ENCODE measurements around the gene CHCHD10.

CHCHD10 gene

GRCh38 chr22:23769321-23769965 lies 1.7 kb upstream of the CHCHD10 start:
- no peak for DNase-seq

DNA sequence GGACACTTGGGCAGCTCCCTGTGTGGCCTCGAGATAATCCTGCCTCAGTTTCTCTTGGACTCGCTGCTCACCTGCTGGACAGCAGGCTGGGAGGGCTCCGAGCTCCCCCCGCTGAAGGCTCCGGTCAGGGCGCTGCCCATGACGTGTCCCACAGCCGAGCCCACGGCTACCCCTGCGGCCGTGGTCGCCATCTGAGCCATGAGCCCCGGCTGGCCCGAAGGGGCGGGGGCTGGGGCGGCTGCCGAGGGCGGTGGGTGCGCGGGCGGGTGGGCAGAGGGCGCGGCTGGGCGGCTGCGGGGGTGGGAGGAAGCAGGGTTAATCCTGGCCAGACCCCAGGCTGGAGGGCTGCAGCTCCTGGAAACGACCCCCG lies 484 bp downstream of the CHCHD10 start:
- peak; percentile 36 for DNase-seq

DNA sequence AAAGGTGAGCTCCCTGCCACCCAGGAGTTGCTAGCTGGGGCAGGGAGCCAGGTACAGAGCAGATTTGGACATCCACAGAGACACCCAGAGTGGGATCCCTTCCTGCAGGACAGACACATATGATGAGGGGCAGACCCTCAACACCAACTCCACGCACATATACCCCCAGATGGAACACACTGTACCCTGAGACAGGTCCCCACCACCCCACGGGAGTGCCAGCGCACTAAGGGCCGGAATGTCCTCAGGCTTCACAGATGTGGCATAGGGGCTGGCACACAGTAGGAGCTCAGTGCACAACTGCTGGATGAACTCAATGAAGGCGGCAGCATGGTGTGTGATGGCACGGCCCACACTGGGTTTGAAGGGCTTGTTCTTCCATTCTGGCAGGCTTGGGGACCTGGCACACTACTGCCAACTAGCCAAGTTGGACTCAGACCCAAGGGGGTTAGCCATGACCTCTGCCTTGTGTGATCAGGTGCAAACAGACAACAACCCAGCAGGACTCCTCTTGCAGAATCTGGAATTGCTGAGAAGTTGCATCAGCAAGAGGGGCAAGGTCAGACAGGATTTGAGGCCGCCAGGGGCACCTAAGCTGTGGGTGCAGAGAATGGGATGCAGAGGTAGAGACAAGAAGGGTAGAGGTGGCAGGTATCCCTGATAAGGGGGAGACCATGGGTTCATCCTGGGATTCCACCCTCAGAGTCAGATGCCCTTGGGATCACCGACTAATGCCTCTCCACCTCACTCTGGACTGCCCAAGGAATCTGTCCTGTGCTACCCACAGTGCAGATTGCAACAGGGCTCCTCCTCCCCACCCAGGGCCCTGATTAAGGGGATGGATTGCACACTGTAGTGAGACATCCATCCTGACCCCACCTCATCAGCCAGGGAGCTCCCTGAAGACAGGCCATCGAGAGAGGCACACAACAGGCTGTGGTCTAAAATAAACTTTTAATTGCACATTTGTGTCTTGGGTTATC lies 2.6 kb downstream of the CHCHD10 start:
- no peak for DNase-seq

- no peak for DNase-seq
Observed at GRCh38 chr22:23763954-23764353, 3.8 kb downstream of the CHCHD10 start.

DNA sequence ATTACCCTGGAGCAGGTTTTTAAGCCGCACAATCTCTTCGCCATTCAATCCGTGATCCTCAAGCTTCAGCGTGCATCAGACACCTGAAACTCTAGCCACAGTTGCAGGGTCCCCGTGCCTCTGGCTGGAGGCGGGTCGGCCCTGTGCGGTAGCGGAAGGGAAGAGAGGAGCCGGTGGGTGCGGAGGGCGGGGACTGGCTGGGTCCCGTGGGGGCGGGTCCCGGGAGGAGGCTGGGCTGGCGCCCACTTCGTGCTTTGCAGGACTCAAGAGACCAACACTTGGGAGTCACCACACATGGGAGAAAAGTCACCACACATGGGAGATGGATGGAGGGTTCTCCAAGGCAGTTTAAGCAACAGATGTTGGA lies 4.2 kb downstream of the CHCHD10 start:
- peak; percentile 50 for DNase-seq

DNA sequence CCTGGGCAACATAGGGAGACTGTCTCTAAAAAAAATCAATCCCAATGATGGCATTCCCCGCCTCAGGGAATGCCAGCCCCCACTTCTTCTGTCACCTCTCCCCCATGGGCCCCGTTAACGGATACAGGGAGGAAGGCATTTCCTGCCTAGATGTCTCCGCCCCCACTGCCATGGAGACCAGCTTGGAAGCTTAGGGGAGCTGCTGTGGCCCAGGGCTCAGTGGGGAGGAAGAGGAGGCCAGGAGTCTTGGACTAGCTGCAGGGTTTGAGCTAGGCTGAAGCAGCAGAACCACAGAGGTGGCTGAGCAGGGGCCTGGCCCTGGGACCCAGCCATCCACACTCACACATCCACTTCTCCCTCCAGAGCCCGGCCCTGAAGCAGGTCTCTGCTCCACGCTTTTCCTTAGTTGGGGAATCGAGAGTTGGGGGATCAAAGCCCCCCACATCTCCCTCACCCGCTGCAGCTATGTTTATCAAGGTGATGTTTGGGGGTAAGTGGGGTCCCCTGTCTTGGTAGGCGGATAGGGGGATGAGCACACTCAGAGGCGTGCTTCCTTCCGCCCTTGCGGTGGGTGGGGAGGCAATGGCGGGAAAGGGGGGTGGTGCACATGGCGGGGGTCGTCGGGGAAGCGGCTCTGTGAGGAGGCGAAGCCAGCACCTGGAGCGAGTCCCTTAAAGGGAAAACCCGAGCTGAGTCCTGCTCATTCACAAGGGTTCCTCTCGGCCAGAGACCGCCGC lies 4.8 kb downstream of the CHCHD10 start, which contains the start of gene C22orf15:
Gene C22orf15 (plus strand): TSS at position 149 of the 737 bp plus-strand sequence. CDS start 317 bp downstream, at position 466.
- DNase-seq, result peak; percentile 66

- DNase-seq, result no peak
Observed at GRCh38 chr22:23760056-23760455, 7.7 kb downstream of the CHCHD10 start.

DNA sequence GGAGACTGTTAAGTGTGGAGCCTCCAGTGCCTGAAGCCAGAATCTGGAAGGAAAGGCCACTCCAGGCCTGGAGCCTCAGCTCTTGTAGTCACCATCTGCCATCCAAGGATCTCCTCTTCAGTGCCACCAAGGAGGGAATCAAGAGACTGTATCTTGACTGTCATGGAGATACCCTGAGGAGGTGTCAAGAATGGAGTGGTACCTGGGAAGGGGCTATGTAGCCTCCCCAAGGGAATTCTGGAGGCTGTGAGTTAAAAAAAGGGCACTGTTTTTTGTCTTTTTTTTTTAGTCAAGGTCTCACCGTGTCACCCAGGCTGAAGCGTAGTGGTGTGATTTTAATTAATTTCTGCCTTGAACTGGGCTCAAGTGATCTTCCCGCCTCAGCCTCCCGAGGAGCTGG lies 8.2 kb downstream of the CHCHD10 start:
- DNase-seq, result no peak

GRCh38 chr22:23756891-23757290 lies 10.9 kb downstream of the CHCHD10 start:
- DNase-seq, result no peak

DNA sequence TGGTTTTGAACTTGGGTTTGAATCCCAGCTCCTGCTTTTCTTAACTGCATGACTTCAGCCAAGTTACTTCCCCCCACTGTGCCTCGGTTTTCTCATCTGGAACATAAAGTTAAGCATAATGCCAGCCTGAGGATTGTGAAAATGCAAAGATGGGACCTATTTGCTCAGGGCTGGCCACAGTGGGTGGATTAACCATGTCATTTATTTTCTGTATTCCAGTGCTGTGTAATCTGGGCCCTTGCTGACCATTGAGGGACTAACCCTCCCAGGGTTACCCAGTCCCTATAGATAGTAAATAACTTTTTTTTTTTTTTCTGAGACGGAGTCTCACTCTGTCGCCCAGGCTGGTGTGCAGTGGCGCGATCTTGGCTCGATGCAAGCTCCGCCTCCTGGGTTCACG lies 12.1 kb downstream of the CHCHD10 start:
- no peak for DNase-seq

- DNase-seq, result no peak
Observed at GRCh38 chr22:23754980-23755636, 12.7 kb downstream of the CHCHD10 start.

- DNase-seq, result no peak
Observed at GRCh38 chr22:23754220-23754919, 13.4 kb downstream of the CHCHD10 start, which contains the start of gene VPREB3. Gene VPREB3, minus strand, starts transcription at chr22:23754425. Its CDS starts 62 bp downstream, at chr22:23754363.

DNA sequence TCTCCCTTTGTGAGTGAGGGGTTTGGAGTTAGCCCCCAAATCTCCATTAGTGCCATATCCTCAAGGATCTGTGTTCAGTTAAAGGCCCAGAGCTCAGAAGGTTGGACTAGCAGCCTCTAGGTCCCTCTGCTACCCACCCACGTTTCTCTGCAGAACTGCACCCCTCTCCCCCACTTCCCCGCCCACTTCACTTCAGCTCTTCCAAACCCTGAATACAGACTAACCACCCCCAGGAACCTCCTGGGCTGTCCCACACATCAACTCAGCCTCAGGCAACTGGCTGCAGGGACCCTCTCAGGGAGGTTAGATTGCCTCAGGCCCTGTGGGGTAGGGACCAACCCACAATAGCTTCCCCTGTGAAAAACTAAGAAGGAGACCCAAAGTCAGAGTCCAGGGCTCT lies 14.4 kb downstream of the CHCHD10 start:
- DNase-seq, result no peak

- DNase-seq, result no peak
Observed at GRCh38 chr22:23752750-23753149, 15.0 kb downstream of the CHCHD10 start.

DNA sequence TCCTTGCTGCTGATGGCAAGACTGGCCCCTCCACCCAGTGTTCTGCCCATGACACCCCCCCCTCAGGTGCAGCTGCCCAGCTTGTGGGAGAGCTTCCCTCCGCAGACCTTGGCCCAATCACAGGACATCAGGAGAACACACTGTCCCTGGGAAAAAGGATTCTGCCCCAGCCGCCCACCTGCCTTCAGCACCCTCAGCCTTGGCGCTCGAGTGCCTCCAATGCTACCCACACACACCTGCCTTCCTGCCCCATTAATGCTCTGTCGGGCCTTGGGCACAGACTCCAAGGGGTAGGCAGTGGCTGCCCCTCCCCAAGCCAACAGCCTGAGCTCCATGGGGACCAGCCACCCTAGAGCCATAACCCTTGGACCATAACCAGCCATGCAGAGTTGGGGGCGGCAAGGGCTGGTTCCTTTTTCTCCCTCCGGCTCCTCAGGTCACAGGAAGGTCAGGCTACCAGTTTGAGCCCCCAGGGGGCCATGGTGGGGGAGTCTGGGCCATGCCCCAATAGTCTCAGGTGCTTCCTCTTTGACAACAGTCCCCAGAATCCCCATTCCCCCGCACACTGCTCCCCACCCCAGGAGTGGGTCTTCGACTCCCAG lies 15.6 kb downstream of the CHCHD10 start:
- no peak for DNase-seq

- DNase-seq, result no peak
Observed at GRCh38 chr22:23751441-23751996, 16.3 kb downstream of the CHCHD10 start.

GRCh38 chr22:23750714-23751440 lies 16.9 kb downstream of the CHCHD10 start, which contains the start of gene ZNF70:
Gene ZNF70, minus strand, starts transcription at chr22:23751112. Its CDS starts 5,972 bp downstream, at chr22:23745140.
- DNase-seq, result peak; percentile 94

DNA sequence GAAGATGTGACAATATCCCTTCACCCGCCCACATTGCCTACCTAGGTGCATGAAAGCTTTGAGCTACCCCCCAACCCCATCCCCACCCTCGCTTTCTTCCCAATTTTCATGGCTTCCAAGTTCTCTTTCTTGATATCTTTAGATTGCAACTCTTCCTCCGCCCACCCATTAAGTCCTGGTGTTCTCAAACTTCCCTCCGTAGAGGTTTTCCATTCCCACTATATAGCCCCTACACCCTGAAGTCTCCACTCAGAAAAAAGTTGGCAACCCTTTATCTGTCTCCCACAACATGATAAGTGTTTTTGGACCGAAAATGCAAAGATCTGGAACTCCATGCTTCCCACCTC lies 17.4 kb downstream of the CHCHD10 start:
- DNase-seq, result no peak

- no peak for DNase-seq
Observed at GRCh38 chr22:23749841-23750301, 17.9 kb downstream of the CHCHD10 start.

DNA sequence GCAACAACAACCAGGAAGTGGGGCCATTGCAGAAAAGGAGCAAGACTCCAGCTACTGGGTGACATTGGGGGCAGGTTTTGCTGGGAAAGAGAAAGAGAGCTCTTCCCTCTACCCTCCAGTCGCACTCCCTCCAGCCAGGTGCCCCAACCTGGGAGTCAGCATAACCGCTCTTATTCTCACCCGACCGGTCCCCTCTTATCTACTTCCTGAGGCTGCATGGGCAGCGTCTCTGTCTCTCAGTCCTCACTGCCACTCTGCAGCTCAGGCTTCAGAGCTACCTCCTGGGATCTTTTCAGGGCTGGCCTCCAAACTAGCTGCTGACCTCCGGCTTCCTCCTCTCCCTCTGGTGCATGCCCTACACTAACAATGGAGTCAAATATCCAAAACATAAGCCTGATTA lies 22.0 kb downstream of the CHCHD10 start:
- no peak for DNase-seq

Measured in eye (tissue), 1 donor.